Measurements from ENCODE around the gene UNC13A. TPM values are rescaled to one million over a fixed set of nuclear protein-coding genes. Genes with fewer than 3 reads are reported as not detected.

UNC13A gene
- total and polyA plus RNA-seq, 2 donors (not counting 1 experiment from before 2014, with no cell fraction given) = under 0.01 to 0.28 TPM

DNA sequence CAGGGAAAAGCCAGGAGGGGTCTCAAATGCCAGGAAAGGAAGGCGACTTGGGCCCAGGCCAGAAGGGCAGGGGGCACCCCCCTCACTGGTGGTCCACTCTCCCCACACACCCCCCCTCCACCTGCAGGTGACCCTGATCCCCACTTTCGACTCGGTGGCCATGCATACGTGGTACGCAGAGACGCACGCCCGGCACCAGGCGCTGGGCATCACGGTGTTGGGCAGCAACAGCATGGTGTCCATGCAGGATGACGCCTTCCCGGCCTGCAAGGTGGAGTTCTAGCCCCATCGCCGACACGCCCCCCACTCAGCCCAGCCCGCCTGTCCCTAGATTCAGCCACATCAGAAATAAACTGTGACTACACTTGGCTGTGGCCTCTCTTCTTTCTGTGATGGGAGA is 46.0 kb upstream of the UNC13A start:
- Histone ChIP-seq H2AFZ (ENCODE audit: low read length) (no peak overlapping the region), H3K4me1 (ENCODE audit: control insufficient read depth, extremely low read depth, insufficient read depth, low read length) (no peaks in the 10 kb centered on the region), H4K20me1 (ENCODE audit: control insufficient read depth, extremely low read depth, insufficient read depth, low read length) (no peaks in the 10 kb centered on the region), H3K4me2 (ENCODE audit: extremely low read depth, insufficient read depth, low read length) (no peak overlapping the region), H3K79me2 (ENCODE audit: control insufficient read depth, insufficient read depth, low read length) (peaks cover 11% of the 10 kb centered on the region), H3K27ac (ENCODE audit: insufficient read depth, low read length) (no peak overlapping the region), H3K9ac (ENCODE audit: insufficient read depth, low read length) (no peak overlapping the region), H3K9me3 (ENCODE audit: control insufficient read depth, insufficient read depth, low read depth, low read length) (no peaks in the 10 kb centered on the region), H3K36me3 (ENCODE audit: control insufficient read depth, insufficient read depth, low read length) (peaks cover 13% of the 10 kb centered on the region), H3K27me3 (ENCODE audit: control insufficient read depth, insufficient read depth, low read length) (no peaks in the 10 kb centered on the region), H3K4me3 (replicated peaks in 1 of 4; ENCODE audit: control extremely low read depth in 1 of 4, insufficient read depth in 1 of 4, low read depth in 3 of 4, low read length in 4 of 4) (no peak overlapping the region)
- TF ChIP-seq CTCF (conservative IDR thresholded peaks at IDR 0.05 in 1 of 2, IDR thresholded peaks at IDR 0.05 in 1 of 2; ENCODE audit: low read depth in 1 of 2, low read length in 2 of 2) (no peak), EZH2 (IDR thresholded peaks at IDR 0.05; ENCODE audit: low read length, missing control alignments) (no peak)
- no peak for DNase-seq (ENCODE audit: low read depth in 2 of 2)

DNA sequence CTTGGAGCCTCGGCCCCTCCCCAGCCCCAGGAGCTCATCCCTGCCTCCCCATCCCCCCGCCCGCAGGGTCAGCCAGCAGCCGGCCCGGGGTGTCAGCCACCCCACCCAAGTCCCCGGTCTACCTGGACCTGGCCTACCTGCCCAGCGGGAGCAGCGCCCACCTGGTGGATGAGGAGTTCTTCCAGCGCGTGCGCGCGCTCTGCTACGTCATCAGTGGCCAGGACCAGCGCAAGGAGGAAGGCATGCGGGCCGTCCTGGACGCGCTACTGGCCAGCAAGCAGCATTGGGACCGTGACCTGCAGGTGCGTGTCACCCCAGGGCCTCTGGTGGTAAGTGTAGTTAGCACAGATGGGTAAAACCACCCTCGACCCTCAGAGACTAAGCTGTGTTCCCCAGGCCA is 45.0 kb upstream of the UNC13A start:
- Histone ChIP-seq H3K36me3 (ENCODE audit: control insufficient read depth, insufficient read depth, low read length) (peaks cover 13% of the 10 kb centered on the region), H4K20me1 (ENCODE audit: control insufficient read depth, extremely low read depth, insufficient read depth, low read length) (no peaks in the 10 kb centered on the region), H3K9me3 (ENCODE audit: control insufficient read depth, insufficient read depth, low read depth, low read length) (no peaks in the 10 kb centered on the region), H3K79me2 (ENCODE audit: control insufficient read depth, insufficient read depth, low read length) (peaks cover 11% of the 10 kb centered on the region), H3K4me2 (ENCODE audit: extremely low read depth, insufficient read depth, low read length) (no peak overlapping the region), H3K4me1 (ENCODE audit: control insufficient read depth, extremely low read depth, insufficient read depth, low read length) (no peaks in the 10 kb centered on the region), H2AFZ (ENCODE audit: low read length) (no peak overlapping the region), H3K27ac (ENCODE audit: insufficient read depth, low read length) (no peak overlapping the region), H3K9ac (ENCODE audit: insufficient read depth, low read length) (no peak overlapping the region), H3K27me3 (ENCODE audit: control insufficient read depth, insufficient read depth, low read length) (no peaks in the 10 kb centered on the region), H3K4me3 (replicated peaks in 1 of 4; ENCODE audit: control extremely low read depth in 1 of 4, insufficient read depth in 1 of 4, low read depth in 3 of 4, low read length in 4 of 4) (no peak overlapping the region)
- TF ChIP-seq EZH2 (IDR thresholded peaks at IDR 0.05; ENCODE audit: low read length, missing control alignments) (no peak), CTCF (conservative IDR thresholded peaks at IDR 0.05 in 1 of 2, IDR thresholded peaks at IDR 0.05 in 1 of 2; ENCODE audit: low read depth in 1 of 2, low read length in 2 of 2) (no peak)
- DNase-seq (ENCODE audit: low read depth in 2 of 2) = no peak

DNA sequence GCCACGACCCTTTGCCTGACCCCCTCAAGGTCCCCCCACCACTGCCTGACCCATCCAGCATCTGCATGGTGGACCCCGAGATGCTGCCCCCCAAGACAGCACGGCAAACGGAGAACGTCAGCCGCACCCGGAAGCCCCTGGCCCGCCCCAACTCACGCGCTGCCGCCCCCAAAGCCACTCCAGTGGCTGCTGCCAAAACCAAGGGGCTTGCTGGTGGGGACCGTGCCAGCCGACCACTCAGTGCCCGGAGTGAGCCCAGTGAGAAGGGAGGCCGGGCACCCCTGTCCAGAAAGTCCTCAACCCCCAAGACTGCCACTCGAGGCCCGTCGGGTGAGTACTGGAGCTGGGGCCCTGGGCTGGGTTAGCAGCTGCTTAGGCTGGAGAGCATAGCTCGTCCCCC is 39.7 kb upstream of the UNC13A start:
- no peaks in the 10 kb centered on the region for H3K4me1 ChIP-seq (ENCODE audit: control insufficient read depth, extremely low read depth, insufficient read depth, low read length)
- peaks cover 32% of the 10 kb centered on the region for H3K36me3 ChIP-seq (ENCODE audit: control insufficient read depth, insufficient read depth, low read length)
- H3K4me2 ChIP-seq (ENCODE audit: extremely low read depth, insufficient read depth, low read length) = no peak overlapping the region
- no peaks in the 10 kb centered on the region for H3K27me3 ChIP-seq (ENCODE audit: control insufficient read depth, insufficient read depth, low read length)
- H4K20me1 ChIP-seq (ENCODE audit: control insufficient read depth, extremely low read depth, insufficient read depth, low read length) = no peaks in the 10 kb centered on the region
- no peak for DNase-seq (ENCODE audit: low read depth in 2 of 2)
- no peak overlapping the region for H3K9ac ChIP-seq (ENCODE audit: insufficient read depth, low read length)
- H3K9me3 ChIP-seq (ENCODE audit: control insufficient read depth, insufficient read depth, low read depth, low read length) = no peaks in the 10 kb centered on the region
- H3K4me3 ChIP-seq (replicated peaks in 1 of 4; ENCODE audit: control extremely low read depth in 1 of 4, insufficient read depth in 1 of 4, low read depth in 3 of 4, low read length in 4 of 4) = no peak overlapping the region
- peaks cover 11% of the 10 kb centered on the region for H3K79me2 ChIP-seq (ENCODE audit: control insufficient read depth, insufficient read depth, low read length)
- no peak for TF ChIP-seq CTCF (conservative IDR thresholded peaks at IDR 0.05 in 1 of 2, IDR thresholded peaks at IDR 0.05 in 1 of 2; ENCODE audit: low read depth in 1 of 2, low read length in 2 of 2)
- no peak for TF ChIP-seq EZH2 (IDR thresholded peaks at IDR 0.05; ENCODE audit: low read length, missing control alignments)
- H2AFZ ChIP-seq (ENCODE audit: low read length) = no peak overlapping the region
- H3K27ac ChIP-seq (ENCODE audit: insufficient read depth, low read length) = no peak overlapping the region

Measured in fibroblast of lung (primary cell).